A673 (cell line): ENCODE measurements around the gene UQCRHL.

Experiments used
- EZH2 ChIP-seq: fragments of 200-600 bp; sonication (generic); IDR thresholded peaks from 2 replicates; pipeline ENCODE4 v1.6.1; 2017; ENCODE audit warnings: borderline replicate concordance, low read depth, mild to moderate bottlenecking, mixed read lengths, antibody characterized with exemption, low read length; ENCODE audit not compliant: poor library complexity, severe bottlenecking
- TF ChIP-seq, protein P1 (sequence below): fragments of 300-800, 200-600 bp; sonication (generic); conservative IDR thresholded peaks from 2 replicates; pipeline ENCODE4 v1.5.1; 2017; ENCODE audit warnings: low read depth, mild to moderate bottlenecking, antibody characterized with exemption, low read length, moderate library complexity, mixed read lengths

DNA sequence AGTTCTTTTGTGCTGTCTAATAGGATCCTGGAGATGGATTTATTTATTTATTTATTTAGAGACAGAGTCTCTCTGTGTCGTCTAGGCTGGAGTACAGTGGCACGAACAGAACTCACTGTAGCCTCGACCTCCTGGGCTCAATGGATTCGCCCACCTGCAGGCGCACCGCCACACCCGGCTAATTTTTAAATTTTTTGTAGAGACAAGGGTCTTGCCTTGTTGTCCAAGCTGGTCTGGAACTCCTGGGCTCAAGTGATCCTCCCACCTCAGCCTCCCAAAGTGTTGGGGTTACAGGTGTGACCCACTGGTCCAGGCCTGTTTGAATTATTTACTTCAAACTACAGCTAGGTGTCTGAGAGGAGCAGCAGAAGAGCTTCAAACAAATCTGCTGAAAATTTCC, 30.5 kb upstream of the UQCRHL start:
- TF ChIP-seq, protein P1, sequence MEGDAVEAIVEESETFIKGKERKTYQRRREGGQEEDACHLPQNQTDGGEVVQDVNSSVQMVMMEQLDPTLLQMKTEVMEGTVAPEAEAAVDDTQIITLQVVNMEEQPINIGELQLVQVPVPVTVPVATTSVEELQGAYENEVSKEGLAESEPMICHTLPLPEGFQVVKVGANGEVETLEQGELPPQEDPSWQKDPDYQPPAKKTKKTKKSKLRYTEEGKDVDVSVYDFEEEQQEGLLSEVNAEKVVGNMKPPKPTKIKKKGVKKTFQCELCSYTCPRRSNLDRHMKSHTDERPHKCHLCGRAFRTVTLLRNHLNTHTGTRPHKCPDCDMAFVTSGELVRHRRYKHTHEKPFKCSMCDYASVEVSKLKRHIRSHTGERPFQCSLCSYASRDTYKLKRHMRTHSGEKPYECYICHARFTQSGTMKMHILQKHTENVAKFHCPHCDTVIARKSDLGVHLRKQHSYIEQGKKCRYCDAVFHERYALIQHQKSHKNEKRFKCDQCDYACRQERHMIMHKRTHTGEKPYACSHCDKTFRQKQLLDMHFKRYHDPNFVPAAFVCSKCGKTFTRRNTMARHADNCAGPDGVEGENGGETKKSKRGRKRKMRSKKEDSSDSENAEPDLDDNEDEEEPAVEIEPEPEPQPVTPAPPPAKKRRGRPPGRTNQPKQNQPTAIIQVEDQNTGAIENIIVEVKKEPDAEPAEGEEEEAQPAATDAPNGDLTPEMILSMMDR: no peak
- TF ChIP-seq EZH2: no peak
